OCI-LY1 (cell line): Measurements from ENCODE around the gene MYO3B.

Experiments
- CTCF ChIP-seq: fragments of 200-600 bp; sonication (generic), shearing (Covaris generic); IDR thresholded peaks from 2 replicates; pipeline ENCODE4 v1.5.1; 2017; ENCODE audit warnings: mild to moderate bottlenecking, antibody characterized with exemption, low read length, moderate library complexity, mixed read lengths
- EZH2 ChIP-seq: fragments of 200-600 bp; sonication (generic), shearing (Covaris generic); IDR thresholded peaks from 2 replicates; pipeline ENCODE4 v1.8.0; 2017; ENCODE audit warnings: borderline replicate concordance, mixed run types, mild to moderate bottlenecking, antibody characterized with exemption, low read length, moderate library complexity, mixed read lengths

- TF ChIP-seq CTCF (no peak), EZH2 (no peak)
These were observed 144.3 kb downstream of the MYO3B start for GRCh38 chr2:170322140-170322766.
